HEK293 (cell line): ENCODE results near the gene OR1K1.

ENCODE experiments used
- CTCF ChIA-PET: fragments of 350-600 bp; formaldehyde crosslinking; extraction: SDS; loops from one replicate; lab custom pipeline; 2021; ENCODE audit warnings: antibody characterized with exemption; lab: Yijun Ruan, JAX
- POLR2A ChIA-PET: fragments of 300-600 bp; formaldehyde crosslinking; extraction: SDS; loops from one replicate; lab custom pipeline; 2020; ENCODE audit warnings: antibody characterized with exemption, inconsistent platforms; lab: Yijun Ruan, JAX
- H3K27ac ChIP-seq: fragments of 200-500 bp; sonication (Bioruptor generic); 2 replicates; pipeline ENCODE4 v1.5.1; 2014; ENCODE audit warnings: low read depth, low read length, control low read depth, inconsistent platforms; ENCODE audit errors: extremely low read depth
- H3K36me3 ChIP-seq, 2 experiments: fragments of 200-500 bp in 1 of 2; sonication (Bioruptor generic) in 1 of 2; 1 replicate in 1 of 2; 2 replicates in 1 of 2; pipeline ENCODE4 v1.5.1; 2014 to 2017; ENCODE audit warnings: inconsistent platforms in 2 of 2, low read length in 2 of 2; ENCODE audit not compliant: control insufficient read depth in 2 of 2, insufficient read depth in 1 of 2
- H3K4me1 ChIP-seq: fragments of 200-500 bp; sonication (Bioruptor generic); 2 replicates; pipeline ENCODE4 v1.5.1; 2014; ENCODE audit warnings: mild to moderate bottlenecking, low read length, inconsistent platforms; ENCODE audit not compliant: control insufficient read depth, insufficient read depth
- H3K4me3 ChIP-seq: 2 replicates; pipeline ENCODE4 v1.5.1; 2011; ENCODE audit warnings: low read depth, mild to moderate bottlenecking, control low read depth, low read length, moderate library complexity
- H3K9me3 ChIP-seq: fragments of 200-500 bp; sonication (Bioruptor generic); 2 replicates; pipeline ENCODE4 v1.5.1; 2014; ENCODE audit warnings: low read depth, low read length, inconsistent platforms; ENCODE audit not compliant: control insufficient read depth, insufficient read depth
- KLF7 ChIP-seq: fragments of 450-650 bp; formaldehyde crosslinking; IDR thresholded peaks from 2 replicates; pipeline ENCODE4 v1.5.1; 2016; ENCODE audit warnings: missing biosample characterization, missing genetic modification characterization, borderline replicate concordance
- MEIS1 ChIP-seq: sonication (generic); formaldehyde crosslinking; IDR thresholded peaks from 2 replicates; pipeline ENCODE4 v1.8.1; 2022; ENCODE audit warnings: missing genetic modification reagents, mild to moderate bottlenecking, borderline replicate concordance
- SCRT1 ChIP-seq: fragments of 450-650 bp; formaldehyde crosslinking; IDR thresholded peaks from 2 replicates; pipeline ENCODE4 v1.5.1; 2016; ENCODE audit warnings: missing biosample characterization, missing genetic modification characterization, borderline replicate concordance
- SP3 ChIP-seq: fragments of 450-650 bp; formaldehyde crosslinking; IDR thresholded peaks from 2 replicates; pipeline ENCODE4 v1.5.1; 2016; ENCODE audit warnings: missing biosample characterization, missing genetic modification characterization
- WT1 ChIP-seq: fragments of 450-650 bp; formaldehyde crosslinking; IDR thresholded peaks from 2 replicates; pipeline ENCODE4 v1.5.1; 2016; ENCODE audit warnings: missing biosample characterization, missing genetic modification characterization
- ZBTB7A ChIP-seq: fragments of 450-650 bp; formaldehyde crosslinking; IDR thresholded peaks from 2 replicates; pipeline ENCODE4 v1.5.1; 2016; ENCODE audit warnings: low read depth, missing biosample characterization, missing genetic modification characterization
- ZFP37 ChIP-seq: fragments of 450-650 bp; formaldehyde crosslinking; IDR thresholded peaks from 2 replicates; pipeline ENCODE4 v1.5.1; 2016; ENCODE audit warnings: missing biosample characterization, missing genetic modification characterization
- ZNF140 ChIP-seq: fragments of 450-650 bp; formaldehyde crosslinking; IDR thresholded peaks from 2 replicates; pipeline ENCODE4 v1.5.1; 2016; ENCODE audit warnings: missing biosample characterization, missing genetic modification characterization
- ZNF169 ChIP-seq: fragments of 450-650 bp; formaldehyde crosslinking; IDR thresholded peaks from 2 replicates; pipeline ENCODE4 v1.5.1; 2016; ENCODE audit warnings: missing biosample characterization, missing genetic modification characterization
- ZNF202 ChIP-seq: fragments of 450-650 bp; formaldehyde crosslinking; IDR thresholded peaks from 2 replicates; pipeline ENCODE4 v1.5.1; 2016; ENCODE audit warnings: missing biosample characterization, missing genetic modification characterization, borderline replicate concordance
- ZNF23 ChIP-seq: fragments of 450-650 bp; formaldehyde crosslinking; IDR thresholded peaks from 2 replicates; pipeline ENCODE4 v1.5.1; 2016; ENCODE audit warnings: missing biosample characterization, missing genetic modification characterization, borderline replicate concordance
- ZNF280D ChIP-seq: fragments of 450-650 bp; formaldehyde crosslinking; IDR thresholded peaks from 2 replicates; pipeline ENCODE4 v1.5.1; 2016; ENCODE audit warnings: missing biosample characterization, missing genetic modification characterization
- ZNF324 ChIP-seq: fragments of 450-650 bp; formaldehyde crosslinking; IDR thresholded peaks from 2 replicates; pipeline ENCODE4 v1.5.1; 2016; ENCODE audit warnings: missing biosample characterization, missing genetic modification characterization
- ZNF354C ChIP-seq: fragments of 450-650 bp; formaldehyde crosslinking; IDR thresholded peaks from 2 replicates; pipeline ENCODE4 v1.5.1; 2016; ENCODE audit warnings: missing biosample characterization, missing genetic modification characterization, low read depth, borderline replicate concordance
- ZNF37A ChIP-seq: fragments of 450-650 bp; IDR thresholded peaks from 2 replicates; pipeline ENCODE4 v1.5.1; 2018; ENCODE audit warnings: missing biosample characterization, missing genetic modification characterization
- ZNF391 ChIP-seq: fragments of 450-650 bp; formaldehyde crosslinking; IDR thresholded peaks from 2 replicates; pipeline ENCODE4 v1.5.1; 2016; ENCODE audit warnings: low read depth, missing biosample characterization, missing genetic modification characterization, borderline replicate concordance
- ZNF394 ChIP-seq: fragments of 450-650 bp; formaldehyde crosslinking; IDR thresholded peaks from 2 replicates; pipeline ENCODE4 v1.5.1; 2016; ENCODE audit warnings: missing biosample characterization, missing genetic modification characterization, mild to moderate bottlenecking, moderate library complexity, borderline replicate concordance
- ZNF426 ChIP-seq: fragments of 450-650 bp; formaldehyde crosslinking; IDR thresholded peaks from 2 replicates; pipeline ENCODE4 v1.5.1; 2017; ENCODE audit warnings: missing biosample characterization, missing genetic modification characterization, mild to moderate bottlenecking, inconsistent platforms, moderate library complexity
- ZNF433 ChIP-seq: fragments of 450-650 bp; formaldehyde crosslinking; IDR thresholded peaks from 2 replicates; pipeline ENCODE4 v1.5.1; 2016; ENCODE audit warnings: missing biosample characterization, missing genetic modification characterization, low read depth
- ZNF513 ChIP-seq: fragments of 450-650 bp; IDR thresholded peaks from 2 replicates; pipeline ENCODE4 v1.5.1; 2018; ENCODE audit warnings: missing biosample characterization, missing genetic modification characterization
- ZNF558 ChIP-seq: fragments of 450-650 bp; formaldehyde crosslinking; IDR thresholded peaks from 2 replicates; pipeline ENCODE4 v1.5.1; 2016; ENCODE audit warnings: missing biosample characterization, missing genetic modification characterization
- ZNF571 ChIP-seq: fragments of 450-650 bp; formaldehyde crosslinking; IDR thresholded peaks from 2 replicates; pipeline ENCODE4 v1.5.0; 2017; ENCODE audit warnings: missing biosample characterization, missing genetic modification characterization
- ZNF623 ChIP-seq: fragments of 450-650 bp; formaldehyde crosslinking; IDR thresholded peaks from 2 replicates; pipeline ENCODE4 v1.5.1; 2016; ENCODE audit warnings: missing biosample characterization, missing genetic modification characterization
- ZNF660 ChIP-seq: fragments of 450-650 bp; IDR thresholded peaks from 2 replicates; pipeline ENCODE4 v1.5.1; 2018; ENCODE audit warnings: missing biosample characterization, mild to moderate bottlenecking, missing genetic modification characterization
- ZNF677 ChIP-seq: fragments of 450-650 bp; IDR thresholded peaks from 2 replicates; pipeline ENCODE4 v1.5.0; 2018; ENCODE audit warnings: missing biosample characterization, mild to moderate bottlenecking, missing genetic modification characterization, moderate library complexity
- ZNF707 ChIP-seq: fragments of 450-650 bp; formaldehyde crosslinking; IDR thresholded peaks from 2 replicates; pipeline ENCODE4 v1.5.1; 2016; ENCODE audit warnings: missing biosample characterization, missing genetic modification characterization
- ZNF777 ChIP-seq: fragments of 450-650 bp; formaldehyde crosslinking; IDR thresholded peaks from 2 replicates; pipeline ENCODE4 v1.5.1; 2017; ENCODE audit warnings: missing biosample characterization, missing genetic modification characterization, borderline replicate concordance
- ZNF837 ChIP-seq: fragments of 450-650 bp; formaldehyde crosslinking; IDR thresholded peaks from 2 replicates; pipeline ENCODE4 v1.5.1; 2016; ENCODE audit warnings: missing biosample characterization, missing genetic modification characterization
- ZSCAN18 ChIP-seq: fragments of 450-650 bp; formaldehyde crosslinking; IDR thresholded peaks from 2 replicates; pipeline ENCODE4 v1.5.1; 2016; ENCODE audit warnings: missing biosample characterization, missing genetic modification characterization

Gene OR1K1

GRCh38 chr9:122789256-122790046 is 10.5 kb upstream of the OR1K1 start:
- Histone ChIP-seq H3K4me1 (no peaks in the 10 kb centered on the region), H3K27ac (no peak overlapping the region), H3K9me3 (no peaks in the 10 kb centered on the region), H3K36me3 (no peaks in the 10 kb centered on the region), H3K4me3 (no peak overlapping the region)
- CTCF ChIA-PET = interaction anchor here (1.3 kb wide), 1 partner anchor 291 kb away, joined by 4 read pairs; no protein-coding TSS in a partner anchor
- TF ChIP-seq KLF7 (tag by site-specific recombination) (no peak), ZNF37A (tag by site-specific recombination) (no peak), ZNF280D (tag by site-specific recombination) (no peak), SP3 (tag by site-specific recombination) (no peak), ZNF433 (tag by site-specific recombination) (no peak), ZNF169 (no peak), SCRT1 (tag by site-specific recombination) (no peak), WT1 (tag by site-specific recombination) (no peak), MEIS1 (CRISPR knock-in tag) (no peak), ZNF202 (no peak), ZNF837 (tag by site-specific recombination) (no peak), ZNF23 (tag by site-specific recombination) (no peak), ZNF558 (no peak), ZNF777 (tag by site-specific recombination) (no peak), ZSCAN18 (tag by site-specific recombination) (no peak)
- POLR2A ChIA-PET = interaction anchor here (0.6 kb wide), 1 partner anchor 676 kb away, joined by 5 read pairs; no protein-coding TSS in a partner anchor

GRCh38 chr9:122791872-122792669 is 7.9 kb upstream of the OR1K1 start:
- Histone ChIP-seq H3K9me3 (no peaks in the 10 kb centered on the region), H3K36me3 (no peaks in the 10 kb centered on the region), H3K27ac (no peak overlapping the region), H3K4me3 (no peak overlapping the region), H3K4me1 (no peaks in the 10 kb centered on the region)
- ChIA-PET CTCF (interaction anchor here (1.4 kb wide), 1 partner anchor 19 kb away, joined by 4 read pairs; no protein-coding TSS in a partner anchor), POLR2A (no interaction called here)
- TF ChIP-seq ZNF660 (tag by site-specific recombination) (no peak), ZNF354C (0 out of 2 replicates have a peak, but pooled peaks have one; percentile 18), SCRT1 (tag by site-specific recombination) (no peak), ZNF707 (tag by site-specific recombination) (no peak), ZNF391 (tag by site-specific recombination) (no peak), ZNF140 (tag by site-specific recombination) (peak; percentile 44; the same call in 1 of the 2 replicates), ZNF571 (tag by site-specific recombination) (no peak), ZNF324 (tag by site-specific recombination) (no peak), ZNF677 (tag by site-specific recombination) (no peak), ZBTB7A (tag by site-specific recombination) (no peak), ZNF513 (tag by site-specific recombination) (no peak), ZFP37 (tag by site-specific recombination) (no peak), ZNF623 (0 out of 2 replicates have a peak, but pooled peaks have one; percentile 20), ZNF394 (peak; percentile 64; the same call in 1 of the 2 replicates), ZNF426 (tag by site-specific recombination) (peak; percentile 42)
